Stimulated activated memory B cell treated with anti-CD40 and anti-IgM and Interleukin-4, amounts not matched to agents 10 μg/mL and 1 μg/mL and 100 μg/mL, for 72 hours (primary cell): ENCODE data around the gene MS4A6E.

Source experiments
- ATAC-seq: fragments of 150-1000 bp; cut with Tn5 transposase; 2 replicates; pipeline ENCODE4 v1.10.0; 2021
- H3K27ac Mint-ChIP-seq: one replicate; pipeline ENCODE4 v1.8.0; 2022; ENCODE audit warnings: mild to moderate bottlenecking, mixed read lengths
- H3K27me3 Mint-ChIP-seq: one replicate; pipeline ENCODE4 v1.8.0; 2022; ENCODE audit warnings: mixed read lengths
- H3K36me3 Mint-ChIP-seq: one replicate; pipeline ENCODE4 v1.8.0; 2022; ENCODE audit warnings: mixed read lengths
- H3K4me1 Mint-ChIP-seq: one replicate; pipeline ENCODE4 v1.8.0; 2022; ENCODE audit warnings: mixed read lengths
- H3K4me3 Mint-ChIP-seq: one replicate; pipeline ENCODE4 v1.8.0; 2022; ENCODE audit warnings: mild to moderate bottlenecking, moderate library complexity, mixed read lengths
- H3K9me3 Mint-ChIP-seq: one replicate; pipeline ENCODE4 v1.8.0; 2022; ENCODE audit warnings: mixed read lengths

MS4A6E gene

DNA sequence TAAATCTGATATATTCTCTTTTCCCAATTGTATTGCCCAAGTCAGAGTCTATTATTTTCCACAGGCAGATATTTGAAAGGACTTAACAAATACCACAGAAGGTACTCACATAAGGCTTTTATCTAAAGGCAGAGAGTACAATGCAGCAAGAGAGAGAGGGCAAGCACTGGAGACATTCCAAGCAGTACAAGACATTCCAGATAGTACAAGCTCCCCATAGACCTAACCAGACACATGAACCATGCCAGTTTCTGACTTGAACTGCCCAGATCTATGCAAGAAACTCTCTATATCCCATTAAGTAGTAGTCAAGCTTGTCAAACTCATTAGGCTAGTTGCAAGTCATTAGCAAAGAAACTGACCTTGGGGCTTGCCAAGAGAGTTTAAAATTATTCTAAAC, 11.2 kb upstream of the MS4A6E start:
- H3K4me3 Mint-ChIP-seq, result no peak overlapping the region
- no peak overlapping the region for H3K27ac Mint-ChIP-seq
- H3K9me3 Mint-ChIP-seq, result peaks cover 14% of the 10 kb centered on the region
- no peaks in the 10 kb centered on the region for H3K27me3 Mint-ChIP-seq
- H3K36me3 Mint-ChIP-seq, result peaks cover 7% of the 10 kb centered on the region
- no peak for ATAC-seq
- H3K4me1 Mint-ChIP-seq, result peaks cover 10% of the 10 kb centered on the region

DNA sequence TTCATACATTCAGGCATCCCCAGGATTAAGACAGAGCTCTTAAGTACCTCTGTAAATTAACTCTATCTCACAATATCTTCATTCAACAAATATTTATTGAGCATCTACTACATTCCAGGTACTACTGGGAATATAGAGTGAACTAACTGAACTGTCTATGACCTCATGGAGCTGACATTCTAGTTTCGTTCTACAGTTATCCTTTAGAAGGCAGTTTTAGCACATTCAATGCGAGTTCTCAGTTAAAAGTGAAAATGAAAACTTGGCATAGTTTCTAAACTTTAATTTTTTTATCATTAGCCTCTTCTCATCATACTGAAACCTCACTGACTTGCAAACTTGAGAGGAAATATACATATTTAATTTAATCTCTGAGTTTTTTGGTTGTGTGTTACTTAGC, 10.7 kb upstream of the MS4A6E start:
- no peak overlapping the region for H3K27ac Mint-ChIP-seq
- H3K9me3 Mint-ChIP-seq, result peaks cover 17% of the 10 kb centered on the region
- H3K4me3 Mint-ChIP-seq, result no peak overlapping the region
- H3K4me1 Mint-ChIP-seq, result peaks cover 5% of the 10 kb centered on the region
- ATAC-seq, result no peak
- no peaks in the 10 kb centered on the region for H3K27me3 Mint-ChIP-seq
- peaks cover 7% of the 10 kb centered on the region for H3K36me3 Mint-ChIP-seq

DNA sequence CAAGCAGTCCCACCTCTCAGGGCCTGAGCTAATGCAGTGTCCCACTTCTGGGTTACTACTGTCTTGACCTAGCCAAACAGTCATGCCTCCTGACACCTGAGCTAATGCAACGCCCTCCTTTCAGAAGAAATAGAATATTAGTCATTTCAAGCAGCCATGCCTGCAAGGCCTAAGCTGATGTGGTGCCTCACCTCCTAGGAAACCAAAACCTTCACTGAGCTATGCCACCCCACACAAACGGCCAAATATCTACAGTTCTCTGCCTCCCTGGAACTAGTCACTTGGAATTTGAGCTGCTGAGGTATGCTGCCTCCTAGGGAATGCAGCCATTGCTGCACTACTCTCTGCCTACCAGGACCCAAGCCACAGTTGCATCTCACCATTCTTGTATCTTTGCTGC, 8.3 kb upstream of the MS4A6E start:
- Mint-ChIP-seq H3K27ac (no peak overlapping the region), H3K27me3 (no peaks in the 10 kb centered on the region)
- ATAC-seq, result peak; percentile 68

DNA sequence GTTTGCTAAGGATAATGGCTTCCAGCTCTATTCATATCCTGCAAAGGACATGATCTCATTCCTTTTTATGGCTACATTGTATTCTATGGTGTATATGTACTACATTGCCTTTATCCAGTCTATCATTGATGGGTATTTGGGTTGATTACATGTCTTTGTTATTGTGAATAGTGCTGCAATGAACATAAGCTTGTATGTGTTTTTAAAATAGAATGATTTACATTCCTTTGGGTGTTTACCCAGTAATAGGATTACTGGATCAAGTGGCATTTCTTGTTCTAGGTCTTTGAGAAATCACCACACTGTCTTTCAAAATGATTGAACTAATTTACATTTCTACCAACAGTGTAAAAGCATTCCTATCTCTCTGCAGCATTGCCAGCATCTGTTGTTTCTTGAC, 6.0 kb upstream of the MS4A6E start:
- Mint-ChIP-seq H3K27me3 (no peaks in the 10 kb centered on the region), H3K4me3 (no peak overlapping the region), H3K27ac (no peak overlapping the region), H3K9me3 (peaks cover 38% of the 10 kb centered on the region), H3K4me1 (no peaks in the 10 kb centered on the region), H3K36me3 (peaks cover 7% of the 10 kb centered on the region)
- no peak for ATAC-seq

More for the DNA sequence above, 8.3 kb upstream of the MS4A6E start:
- no peak overlapping the region for H3K4me3 Mint-ChIP-seq
- H3K4me1 Mint-ChIP-seq, result peaks cover 5% of the 10 kb centered on the region
- H3K36me3 Mint-ChIP-seq, result peaks cover 7% of the 10 kb centered on the region
- H3K9me3 Mint-ChIP-seq, result peaks cover 29% of the 10 kb centered on the region

DNA sequence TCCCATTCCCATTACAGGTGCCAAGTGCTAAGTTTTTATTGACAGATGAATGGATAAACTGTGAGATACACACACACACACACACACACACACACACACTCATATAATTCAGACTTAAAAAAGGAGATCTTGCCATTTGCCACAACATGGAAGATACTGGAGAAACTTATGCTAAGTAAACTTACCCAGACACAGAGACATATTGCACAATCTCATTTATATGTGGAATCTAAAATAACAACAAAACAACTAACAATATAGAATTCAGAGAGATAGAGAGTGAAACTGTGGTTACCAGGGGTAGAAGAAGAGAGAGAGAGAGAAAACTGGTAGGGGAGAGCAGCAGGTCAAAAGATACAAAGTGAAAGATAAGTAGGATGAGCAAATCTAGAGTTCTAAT, 1.4 kb downstream of the MS4A6E start:
- no peak overlapping the region for H3K27ac Mint-ChIP-seq
- H3K9me3 Mint-ChIP-seq, result peaks cover 22% of the 10 kb centered on the region
- no peaks in the 10 kb centered on the region for H3K4me1 Mint-ChIP-seq
- H3K27me3 Mint-ChIP-seq, result no peaks in the 10 kb centered on the region
- H3K36me3 Mint-ChIP-seq, result no peaks in the 10 kb centered on the region
- no peak for ATAC-seq
- H3K4me3 Mint-ChIP-seq, result no peak overlapping the region

DNA sequence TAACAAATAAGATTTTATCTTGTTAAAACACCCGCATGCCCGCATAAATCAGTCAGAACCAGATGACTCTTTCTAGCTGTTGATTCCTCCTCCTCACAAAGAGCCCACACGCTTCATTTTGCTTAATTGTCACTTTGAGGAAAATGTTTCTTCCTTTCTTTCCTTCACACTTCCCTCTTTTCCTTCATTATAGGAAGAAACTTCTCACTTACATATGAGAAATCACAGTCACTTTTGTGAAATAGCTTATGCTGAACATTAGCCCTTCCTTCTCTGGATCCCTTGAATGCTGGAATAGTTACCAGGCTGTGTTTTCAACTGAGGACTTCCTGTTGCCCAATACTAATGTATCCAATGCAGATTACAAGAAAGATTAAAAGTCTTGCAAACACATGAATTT, 5.8 kb downstream of the MS4A6E start:
- Mint-ChIP-seq H3K36me3 (no peaks in the 10 kb centered on the region), H3K9me3 (peaks cover 3% of the 10 kb centered on the region), H3K4me1 (peaks cover 20% of the 10 kb centered on the region), H3K27me3 (no peaks in the 10 kb centered on the region), H3K27ac (peak overlapping the region; percentile 31), H3K4me3 (no peak overlapping the region)
- no peak for ATAC-seq

DNA sequence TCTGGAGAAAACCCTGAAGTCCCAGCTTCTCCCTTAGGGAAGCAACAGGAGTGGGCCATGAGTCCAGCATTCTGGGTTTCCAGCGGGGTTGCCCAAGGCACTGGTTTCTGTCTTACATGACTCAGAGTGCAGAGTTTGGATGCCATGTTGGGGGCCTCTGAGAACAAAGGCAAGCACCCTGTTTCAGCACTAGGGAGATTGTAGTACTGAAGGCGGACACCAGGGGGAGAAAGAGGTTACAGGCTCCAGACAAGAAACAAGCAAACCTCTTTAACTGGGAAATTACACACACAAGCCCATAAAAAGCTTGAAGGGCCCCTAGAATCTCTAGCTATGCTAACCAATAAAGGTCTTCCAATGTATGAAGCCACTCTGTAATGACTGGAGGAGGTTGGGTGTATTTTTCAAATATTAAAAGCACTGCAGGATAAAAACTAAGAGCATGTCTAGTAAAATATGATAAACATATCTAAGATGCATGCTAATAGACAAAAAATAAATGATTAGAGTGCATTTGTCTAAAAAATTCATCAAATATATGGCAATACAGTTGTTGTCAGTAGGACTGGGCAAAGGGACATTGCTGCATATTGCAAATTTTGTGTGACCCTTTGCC, 7.1 kb downstream of the MS4A6E start:
- no peak overlapping the region for H3K4me3 Mint-ChIP-seq
- peak; percentile 77 for ATAC-seq
- no peak overlapping the region for H3K27ac Mint-ChIP-seq
- peaks cover 29% of the 10 kb centered on the region for H3K4me1 Mint-ChIP-seq
- H3K9me3 Mint-ChIP-seq, result peaks cover 3% of the 10 kb centered on the region
- no peaks in the 10 kb centered on the region for H3K27me3 Mint-ChIP-seq
- H3K36me3 Mint-ChIP-seq, result no peaks in the 10 kb centered on the region

DNA sequence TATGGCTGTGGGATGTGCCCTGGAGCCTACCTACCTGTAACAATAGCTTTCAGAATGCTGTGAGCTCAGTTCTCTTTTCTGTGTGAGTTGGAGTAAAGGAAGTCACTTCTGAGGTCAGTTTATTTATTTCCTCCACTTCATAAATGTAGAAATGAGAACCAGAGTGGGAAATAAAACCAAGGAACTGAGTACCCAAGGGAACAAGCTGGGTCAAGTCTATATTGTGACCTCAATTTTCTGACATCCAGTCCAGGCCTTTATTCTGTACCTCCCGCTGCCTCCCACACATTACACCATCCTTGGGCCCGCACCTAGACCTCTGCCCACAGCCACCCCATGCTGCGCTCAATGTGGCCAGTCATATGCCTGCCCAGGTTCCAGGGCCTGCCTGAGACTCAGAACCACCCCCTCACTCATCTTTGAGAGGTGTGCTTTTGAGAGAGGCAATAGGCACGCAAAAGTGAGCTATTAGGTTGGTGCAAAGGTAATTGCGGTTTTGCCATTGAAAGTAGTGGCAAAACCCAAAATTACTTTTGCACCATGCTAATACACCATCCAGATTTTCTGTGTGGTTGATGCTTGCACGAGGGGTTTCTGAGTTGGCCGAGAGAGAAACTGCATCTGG, 9.8 kb downstream of the MS4A6E start:
- Mint-ChIP-seq H3K36me3 (no peaks in the 10 kb centered on the region), H3K4me1 (peaks cover 29% of the 10 kb centered on the region), H3K9me3 (no peaks in the 10 kb centered on the region), H3K27ac (peak overlapping the region; percentile 12), H3K27me3 (no peaks in the 10 kb centered on the region), H3K4me3 (no peak overlapping the region)
- peak; percentile 78 for ATAC-seq

DNA sequence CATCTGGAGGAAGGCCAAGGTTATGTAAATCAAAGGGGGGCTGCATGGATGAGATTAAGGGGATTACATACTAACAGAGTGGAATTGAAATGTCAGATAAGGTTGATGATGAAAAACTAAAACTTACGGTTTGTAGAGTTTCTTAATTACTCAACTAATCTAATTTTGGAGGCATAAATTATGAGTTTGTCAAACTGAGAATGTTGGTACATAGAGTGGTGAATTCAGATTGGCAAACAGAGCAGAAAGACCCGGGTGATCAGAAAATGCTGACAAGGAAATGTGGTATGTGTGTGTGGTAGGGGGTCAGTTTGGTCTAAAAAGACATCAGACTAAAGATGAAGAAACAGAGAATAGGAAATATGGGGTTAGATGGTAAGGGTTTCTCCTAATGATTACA, 11.0 kb downstream of the MS4A6E start:
- H3K36me3 Mint-ChIP-seq, result no peaks in the 10 kb centered on the region

DNA sequence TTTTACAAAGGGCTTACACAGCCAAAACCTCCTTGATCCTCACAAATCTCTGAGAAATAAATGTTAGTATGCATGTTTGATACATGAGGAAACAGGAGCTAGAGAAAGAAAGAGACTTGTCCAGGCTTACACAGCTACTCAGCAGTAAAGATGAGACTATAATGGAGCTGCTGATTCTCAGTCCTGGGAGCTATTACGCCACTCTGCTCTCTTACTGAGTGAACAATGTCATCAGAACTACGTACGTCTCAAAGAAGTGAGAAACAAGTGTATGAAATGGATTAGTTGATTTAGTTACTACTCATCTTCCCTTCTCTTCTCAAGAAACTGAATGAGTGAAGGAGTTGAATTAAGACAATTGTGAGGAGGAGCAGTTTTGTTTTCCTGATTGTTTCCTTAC, 12.3 kb downstream of the MS4A6E start:
- no peak for ATAC-seq
- Mint-ChIP-seq H3K4me1 (peaks cover 25% of the 10 kb centered on the region), H3K27ac (no peak overlapping the region), H3K27me3 (no peaks in the 10 kb centered on the region), H3K9me3 (no peaks in the 10 kb centered on the region), H3K4me3 (no peak overlapping the region), H3K36me3 (no peaks in the 10 kb centered on the region)

More for the DNA sequence above, 11.0 kb downstream of the MS4A6E start:
- no peak for ATAC-seq
- peak overlapping the region; percentile 1 for H3K4me3 Mint-ChIP-seq
- no peaks in the 10 kb centered on the region for H3K9me3 Mint-ChIP-seq
- peak overlapping the region; percentile 12 for H3K27ac Mint-ChIP-seq
- peaks cover 29% of the 10 kb centered on the region for H3K4me1 Mint-ChIP-seq
- H3K27me3 Mint-ChIP-seq, result no peaks in the 10 kb centered on the region

DNA sequence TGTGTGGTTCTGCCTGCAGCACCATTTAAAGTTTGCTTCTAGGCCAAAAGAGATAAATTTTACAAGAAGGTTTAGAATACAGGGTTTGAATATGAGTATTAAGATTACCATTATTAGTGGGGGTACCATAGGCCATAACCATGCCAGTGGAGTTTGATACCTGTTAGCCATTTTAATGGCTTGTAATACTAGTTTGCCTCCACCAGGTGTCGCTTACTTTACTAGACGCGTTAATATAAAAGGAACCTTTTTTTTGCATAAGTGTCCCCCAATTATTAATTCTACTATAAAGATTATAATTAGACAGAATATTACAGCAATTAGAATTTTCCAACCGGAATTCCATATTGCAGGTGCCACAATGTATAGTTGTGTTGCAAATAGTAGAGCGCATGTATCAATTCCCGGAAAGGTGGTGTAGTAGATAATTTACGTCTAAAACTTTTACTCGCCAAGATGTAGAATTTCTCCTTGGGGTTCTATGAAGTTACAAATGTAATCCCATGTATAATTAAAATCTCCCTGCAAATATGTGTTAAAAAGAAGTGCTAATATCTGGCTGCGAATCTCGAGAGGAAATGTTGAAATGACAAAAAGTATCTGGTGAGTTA, 16.1 kb downstream of the MS4A6E start:
- Mint-ChIP-seq H3K9me3 (no peaks in the 10 kb centered on the region), H3K4me1 (peaks cover 34% of the 10 kb centered on the region), H3K27me3 (no peaks in the 10 kb centered on the region), H3K27ac (no peak overlapping the region), H3K36me3 (no peaks in the 10 kb centered on the region), H3K4me3 (no peak overlapping the region)
- no peak for ATAC-seq

DNA sequence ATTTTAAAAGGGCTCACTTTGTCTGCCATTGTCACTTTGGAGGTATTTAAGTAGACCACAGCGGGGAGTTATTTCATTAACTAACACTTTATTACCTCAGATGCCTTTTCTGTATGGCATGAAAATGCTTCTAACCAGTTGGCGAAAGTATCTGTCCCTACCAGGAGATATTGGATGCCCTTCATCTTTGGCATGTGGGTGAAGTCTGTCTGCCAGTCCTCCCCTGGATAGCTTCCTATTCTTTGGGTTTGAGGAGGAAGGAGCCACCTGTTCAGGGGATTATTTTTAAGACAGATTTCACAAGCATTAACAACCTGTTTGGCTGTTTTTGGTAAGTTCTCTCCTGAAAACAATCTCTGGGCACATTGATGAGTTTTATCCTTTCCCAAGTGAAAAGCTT, 17.1 kb downstream of the MS4A6E start:
- peaks cover 29% of the 10 kb centered on the region for H3K4me1 Mint-ChIP-seq
- no peaks in the 10 kb centered on the region for H3K27me3 Mint-ChIP-seq
- no peak overlapping the region for H3K4me3 Mint-ChIP-seq
- ATAC-seq, result no peak
- H3K27ac Mint-ChIP-seq, result no peak overlapping the region
- H3K9me3 Mint-ChIP-seq, result no peaks in the 10 kb centered on the region
- H3K36me3 Mint-ChIP-seq, result no peaks in the 10 kb centered on the region

DNA sequence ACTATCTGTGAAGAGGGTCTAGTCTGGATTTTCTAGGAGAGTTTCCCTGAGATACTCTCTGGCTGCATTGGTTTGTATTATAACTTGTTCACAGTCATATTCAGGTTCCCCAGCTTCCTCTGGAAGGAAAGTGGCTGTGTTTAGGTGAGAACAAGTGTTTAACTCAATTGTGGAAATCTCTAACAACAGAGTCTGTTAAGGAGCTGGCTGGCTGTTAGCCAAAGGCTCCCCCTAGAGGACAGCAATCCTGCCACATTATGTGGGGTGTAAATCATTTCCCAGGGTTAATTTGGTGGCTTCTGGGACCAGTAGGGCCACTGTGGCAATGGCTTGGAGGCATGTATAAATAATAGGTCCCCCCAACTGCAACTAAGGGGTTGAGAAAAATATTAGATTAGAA, 18.4 kb downstream of the MS4A6E start:
- Mint-ChIP-seq H3K9me3 (no peaks in the 10 kb centered on the region), H3K36me3 (no peaks in the 10 kb centered on the region), H3K4me1 (peaks cover 29% of the 10 kb centered on the region), H3K4me3 (no peak overlapping the region), H3K27ac (peak overlapping the region; percentile 22), H3K27me3 (no peaks in the 10 kb centered on the region)
- no peak for ATAC-seq

DNA sequence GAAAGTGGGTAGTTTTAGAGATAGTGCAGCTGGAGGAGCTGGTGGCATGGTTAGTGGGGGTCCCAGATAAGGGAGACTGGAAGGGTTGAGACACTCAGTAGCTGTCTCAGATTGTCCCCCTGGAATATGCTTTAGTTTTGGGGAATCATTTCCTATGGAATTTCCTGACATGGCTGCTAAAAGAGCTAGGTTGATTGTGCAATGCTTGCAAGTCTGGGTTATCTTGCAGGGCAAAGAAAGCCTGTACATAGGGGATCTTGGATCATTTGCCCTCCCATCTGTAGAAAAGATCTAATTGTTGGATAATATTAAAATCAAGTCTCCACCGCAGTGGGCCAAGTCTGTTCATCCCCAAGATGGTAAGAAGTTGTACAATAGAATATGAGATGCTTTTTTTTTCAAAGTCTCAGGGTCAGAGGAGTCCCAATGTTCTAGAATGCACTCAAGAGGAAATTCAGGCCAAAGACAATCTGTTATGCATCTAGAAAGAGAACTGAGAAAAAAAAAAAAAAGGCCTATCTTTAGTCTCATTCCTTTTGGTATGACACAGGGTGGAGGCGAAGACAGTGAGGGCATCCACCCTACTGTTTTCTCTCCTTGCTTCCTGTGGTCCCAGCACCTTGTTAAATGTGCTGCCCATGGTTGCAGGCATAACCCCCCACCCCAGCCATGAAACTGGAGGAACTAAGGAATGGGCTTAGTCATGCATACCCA, 20.2 kb downstream of the MS4A6E start:
- Mint-ChIP-seq H3K4me3 (no peak overlapping the region), H3K27me3 (no peaks in the 10 kb centered on the region), H3K4me1 (peaks cover 29% of the 10 kb centered on the region), H3K36me3 (no peaks in the 10 kb centered on the region), H3K9me3 (no peaks in the 10 kb centered on the region), H3K27ac (no peak overlapping the region)
- peak; percentile 78 for ATAC-seq

DNA sequence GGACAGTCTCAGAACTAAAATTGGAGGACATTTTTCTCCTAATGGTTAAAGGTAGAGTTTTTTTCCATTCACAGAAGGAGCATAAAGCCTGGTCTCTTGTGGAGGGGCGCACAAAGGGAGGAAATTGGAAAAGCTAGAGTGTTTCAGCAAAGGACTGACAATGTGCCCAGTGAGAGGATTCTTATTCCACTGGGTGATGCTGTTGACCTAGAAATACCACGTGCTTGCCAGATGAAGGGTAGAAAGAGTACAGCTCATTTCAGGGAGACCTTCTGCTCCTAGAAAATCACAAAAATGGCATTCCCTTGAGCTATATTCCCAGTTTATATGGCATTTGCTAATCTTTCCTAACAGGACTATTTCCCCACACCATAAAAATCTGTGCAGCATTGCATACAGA, 21.1 kb downstream of the MS4A6E start:
- Mint-ChIP-seq H3K9me3 (no peaks in the 10 kb centered on the region), H3K4me1 (peaks cover 29% of the 10 kb centered on the region), H3K36me3 (no peaks in the 10 kb centered on the region), H3K27me3 (no peaks in the 10 kb centered on the region), H3K27ac (no peak overlapping the region), H3K4me3 (no peak overlapping the region)
- no peak for ATAC-seq
